ENCODE measurements around the gene SELENOS.

The SELENOS gene

DNA sequence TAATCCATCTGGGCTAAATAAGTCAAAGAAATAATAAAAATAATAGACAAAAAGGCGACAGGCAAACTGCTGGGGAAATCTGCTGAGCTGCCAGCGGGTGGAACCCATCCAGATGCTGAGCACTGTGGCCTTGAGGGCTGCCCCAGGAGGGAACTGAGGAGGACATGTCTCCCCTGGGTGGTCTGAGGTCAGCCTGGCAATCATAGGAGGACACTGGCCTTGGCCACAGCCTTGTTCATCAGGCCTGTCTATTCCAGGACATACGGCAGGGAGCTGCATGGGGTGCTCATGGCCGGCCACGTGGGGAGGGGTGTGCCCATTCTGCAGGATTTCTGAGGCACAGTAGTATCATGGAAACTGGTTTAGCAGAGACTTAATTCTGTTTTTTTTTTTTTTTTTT lies 39.2 kb upstream of the SELENOS start:
- no peak overlapping the region for H3K4me3 ChIP-seq (ENCODE audit: low read depth, low read length)
- TF ChIP-seq, protein P1, sequence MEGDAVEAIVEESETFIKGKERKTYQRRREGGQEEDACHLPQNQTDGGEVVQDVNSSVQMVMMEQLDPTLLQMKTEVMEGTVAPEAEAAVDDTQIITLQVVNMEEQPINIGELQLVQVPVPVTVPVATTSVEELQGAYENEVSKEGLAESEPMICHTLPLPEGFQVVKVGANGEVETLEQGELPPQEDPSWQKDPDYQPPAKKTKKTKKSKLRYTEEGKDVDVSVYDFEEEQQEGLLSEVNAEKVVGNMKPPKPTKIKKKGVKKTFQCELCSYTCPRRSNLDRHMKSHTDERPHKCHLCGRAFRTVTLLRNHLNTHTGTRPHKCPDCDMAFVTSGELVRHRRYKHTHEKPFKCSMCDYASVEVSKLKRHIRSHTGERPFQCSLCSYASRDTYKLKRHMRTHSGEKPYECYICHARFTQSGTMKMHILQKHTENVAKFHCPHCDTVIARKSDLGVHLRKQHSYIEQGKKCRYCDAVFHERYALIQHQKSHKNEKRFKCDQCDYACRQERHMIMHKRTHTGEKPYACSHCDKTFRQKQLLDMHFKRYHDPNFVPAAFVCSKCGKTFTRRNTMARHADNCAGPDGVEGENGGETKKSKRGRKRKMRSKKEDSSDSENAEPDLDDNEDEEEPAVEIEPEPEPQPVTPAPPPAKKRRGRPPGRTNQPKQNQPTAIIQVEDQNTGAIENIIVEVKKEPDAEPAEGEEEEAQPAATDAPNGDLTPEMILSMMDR (IDR thresholded peaks at IDR 0.05; ENCODE audit: low read depth, low read length) = no peak

DNA sequence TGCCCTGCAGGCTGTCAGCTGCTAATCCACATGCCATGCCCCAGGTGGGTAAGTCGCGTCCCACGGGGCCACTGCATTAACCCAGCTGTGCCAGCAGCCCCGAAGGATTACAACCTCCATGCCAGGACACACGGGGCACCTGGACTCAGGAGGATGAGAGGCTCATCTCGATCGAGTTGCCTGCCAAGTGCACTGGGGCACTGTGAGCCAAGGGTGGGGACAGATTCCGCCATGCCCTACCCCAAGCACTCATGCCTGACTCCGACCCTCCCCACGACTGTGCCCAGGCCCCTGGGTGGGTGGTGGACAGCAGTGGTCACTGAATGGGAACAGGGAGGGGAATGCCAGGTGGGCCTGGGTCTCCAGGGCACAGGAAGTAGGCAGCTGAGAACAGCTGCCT lies 38.5 kb upstream of the SELENOS start:
- TF ChIP-seq, protein P1 (IDR thresholded peaks at IDR 0.05; ENCODE audit: low read depth, low read length) = no peak
- no peak overlapping the region for H3K4me3 ChIP-seq (ENCODE audit: low read depth, low read length)

DNA sequence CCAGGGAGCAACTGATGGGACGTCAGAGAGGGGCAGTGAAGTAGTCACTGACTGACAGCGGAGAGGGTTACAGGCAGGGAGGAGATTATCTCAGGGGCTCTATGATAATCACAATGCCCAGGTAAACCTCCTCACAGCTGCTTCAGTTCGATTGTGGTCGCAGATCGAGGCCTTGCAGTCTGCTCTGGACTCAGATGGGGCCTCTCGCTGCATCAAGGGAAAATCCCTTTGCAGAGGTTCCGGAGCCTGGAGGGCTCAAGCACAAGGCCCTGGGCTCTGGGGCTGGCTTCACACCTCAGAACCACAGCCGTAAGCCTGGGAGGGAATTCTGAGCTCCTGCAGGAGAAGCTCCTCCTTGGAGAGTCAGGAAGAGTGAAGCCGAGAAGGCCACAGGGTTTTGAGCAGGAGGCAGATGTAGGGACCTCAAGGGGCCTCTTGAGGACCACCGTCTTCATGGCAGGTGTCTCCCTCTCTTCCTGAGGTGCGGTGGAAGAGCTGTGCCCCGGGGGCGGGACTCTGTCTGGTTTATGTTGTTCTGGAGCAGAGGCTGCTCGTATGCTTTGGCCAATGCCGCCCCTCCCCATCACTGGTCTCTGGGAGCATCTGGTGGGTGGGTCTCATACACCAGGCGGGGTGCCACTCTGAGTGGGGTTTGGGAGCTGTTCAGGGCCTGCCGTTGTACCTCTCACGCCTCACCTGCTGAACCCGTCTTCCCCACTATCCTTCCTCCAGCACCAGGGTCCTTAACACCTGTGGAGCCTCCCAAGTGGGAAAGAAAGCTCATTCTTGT lies 37.2 kb upstream of the SELENOS start:
- no peak overlapping the region for H3K4me3 ChIP-seq (ENCODE audit: low read depth, low read length)
- TF ChIP-seq, protein P1 (IDR thresholded peaks at IDR 0.05; ENCODE audit: low read depth, low read length) = no peak

DNA sequence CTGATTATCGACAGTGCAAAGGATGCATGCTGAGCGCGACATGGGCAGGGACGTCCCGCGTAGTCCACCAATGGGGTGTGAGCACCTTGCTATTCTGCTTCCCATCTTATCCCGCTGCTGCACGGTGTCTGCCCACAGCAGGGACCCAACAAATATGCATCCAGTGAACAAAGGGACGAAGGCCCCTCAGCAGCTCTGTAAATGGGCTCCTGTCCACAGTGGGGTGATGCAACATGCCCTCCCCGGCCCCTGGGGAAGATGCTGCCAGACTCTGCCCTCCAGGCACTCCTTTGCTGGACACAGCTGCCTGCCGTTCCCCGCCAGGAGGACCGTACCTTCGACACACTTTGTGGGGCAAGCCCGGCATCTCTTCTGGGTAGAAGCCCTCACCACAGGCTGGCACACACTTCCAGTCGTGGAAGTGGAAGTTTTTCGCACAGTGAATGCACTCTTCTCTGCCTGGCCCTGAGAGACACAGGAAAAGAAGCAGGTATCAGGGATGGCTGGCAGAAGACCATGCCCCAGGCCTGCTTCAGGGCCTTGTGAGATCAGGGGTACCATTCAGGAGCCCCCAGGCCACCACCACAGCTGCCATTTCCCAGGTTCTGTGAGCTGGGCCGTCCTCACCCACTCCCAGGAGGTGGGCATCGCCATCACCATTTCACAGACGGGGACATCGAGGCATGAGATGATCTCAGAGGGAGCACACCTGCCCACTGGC lies 35.9 kb upstream of the SELENOS start:
- TF ChIP-seq, protein P1 (IDR thresholded peaks at IDR 0.05; ENCODE audit: low read depth, low read length) = no peak

DNA sequence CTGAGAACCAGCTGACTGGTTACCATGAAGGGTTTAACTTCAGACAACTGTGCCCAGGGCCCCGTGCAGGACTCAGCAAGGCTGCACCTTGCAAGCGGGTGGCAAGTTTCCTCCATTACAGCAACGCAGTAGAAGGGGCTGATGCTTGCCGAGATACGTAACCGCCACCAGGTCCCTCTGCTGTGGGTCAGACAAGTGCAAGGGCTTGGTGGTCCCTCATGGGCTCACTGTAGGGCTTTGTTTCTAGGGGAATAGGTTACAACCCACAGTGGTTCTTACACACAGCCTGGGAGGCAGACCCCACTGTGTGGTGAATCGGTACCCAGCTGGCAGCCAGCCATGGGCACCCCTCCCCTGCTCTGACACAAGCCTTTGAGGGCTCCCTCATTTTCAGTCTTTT lies 33.2 kb upstream of the SELENOS start:
- no peak overlapping the region for H3K4me3 ChIP-seq (ENCODE audit: low read depth, low read length)
- TF ChIP-seq, protein P1 (IDR thresholded peaks at IDR 0.05; ENCODE audit: low read depth, low read length) = no peak

More for the DNA sequence above, 35.9 kb upstream of the SELENOS start:
- no peak overlapping the region for H3K4me3 ChIP-seq (ENCODE audit: low read depth, low read length)

DNA sequence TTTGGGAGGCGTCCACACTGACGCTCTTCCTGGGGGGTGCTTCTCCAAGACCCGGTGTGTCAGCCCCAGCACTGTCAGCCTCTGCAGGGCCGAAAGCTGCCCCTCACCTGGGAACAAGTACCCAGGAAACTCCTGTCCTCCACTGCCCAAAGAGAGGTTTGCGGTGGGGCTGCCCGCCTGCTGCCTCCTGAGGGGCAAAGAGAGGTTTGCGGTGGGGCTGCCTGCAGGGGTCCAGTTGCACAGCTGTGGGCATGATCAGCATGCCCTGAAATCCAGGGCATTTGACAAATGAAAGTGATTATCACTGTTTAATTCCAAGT lies 32.8 kb upstream of the SELENOS start:
- no peak overlapping the region for H3K4me3 ChIP-seq (ENCODE audit: low read depth, low read length)
- TF ChIP-seq, protein P1 (IDR thresholded peaks at IDR 0.05; ENCODE audit: low read depth, low read length) = no peak
